Measurements from ENCODE around the gene PDE8B. TPM values are rescaled to one million over a fixed set of nuclear protein-coding genes. Genes with fewer than 3 reads are reported as not detected.

Gene PDE8B
- total RNA-seq, 3 donors from 2014 or later = 4.9 to 57.1 (median 8.6) TPM

DNA sequence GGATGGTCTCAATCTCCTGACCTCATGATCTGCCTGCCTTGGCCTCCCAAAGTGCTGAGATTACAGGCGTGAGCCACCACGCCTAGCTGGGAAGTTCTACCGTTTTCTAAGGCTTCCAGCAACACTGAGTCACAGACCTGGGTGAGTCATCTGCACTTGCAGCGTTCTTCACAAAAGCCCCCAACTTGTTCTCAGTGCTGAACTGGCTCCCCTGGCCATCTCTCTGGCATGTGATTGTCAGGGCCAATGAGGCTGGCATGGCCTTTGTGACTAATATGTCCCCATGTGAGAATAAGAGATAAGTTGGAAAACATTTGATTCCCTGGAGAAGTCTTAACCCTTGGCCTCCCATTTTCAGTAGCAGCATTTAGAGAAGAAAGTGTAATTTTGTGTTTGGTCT lies 157.3 kb downstream of the PDE8B start:
- DNase-seq (ENCODE audit: low spot score in 2 of 2) = no peak
- no peak overlapping the region for H3K4me3 ChIP-seq
- H3K27ac ChIP-seq = no peak overlapping the region
- TF ChIP-seq POLR2AphosphoS5 (IDR thresholded peaks at IDR 0.05) (no peak), POLR2A (IDR thresholded peaks at IDR 0.05) (no peak)
- TF ChIP-seq, protein P1, sequence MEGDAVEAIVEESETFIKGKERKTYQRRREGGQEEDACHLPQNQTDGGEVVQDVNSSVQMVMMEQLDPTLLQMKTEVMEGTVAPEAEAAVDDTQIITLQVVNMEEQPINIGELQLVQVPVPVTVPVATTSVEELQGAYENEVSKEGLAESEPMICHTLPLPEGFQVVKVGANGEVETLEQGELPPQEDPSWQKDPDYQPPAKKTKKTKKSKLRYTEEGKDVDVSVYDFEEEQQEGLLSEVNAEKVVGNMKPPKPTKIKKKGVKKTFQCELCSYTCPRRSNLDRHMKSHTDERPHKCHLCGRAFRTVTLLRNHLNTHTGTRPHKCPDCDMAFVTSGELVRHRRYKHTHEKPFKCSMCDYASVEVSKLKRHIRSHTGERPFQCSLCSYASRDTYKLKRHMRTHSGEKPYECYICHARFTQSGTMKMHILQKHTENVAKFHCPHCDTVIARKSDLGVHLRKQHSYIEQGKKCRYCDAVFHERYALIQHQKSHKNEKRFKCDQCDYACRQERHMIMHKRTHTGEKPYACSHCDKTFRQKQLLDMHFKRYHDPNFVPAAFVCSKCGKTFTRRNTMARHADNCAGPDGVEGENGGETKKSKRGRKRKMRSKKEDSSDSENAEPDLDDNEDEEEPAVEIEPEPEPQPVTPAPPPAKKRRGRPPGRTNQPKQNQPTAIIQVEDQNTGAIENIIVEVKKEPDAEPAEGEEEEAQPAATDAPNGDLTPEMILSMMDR (IDR thresholded peaks at IDR 0.05) = no peak
- no peaks in the 10 kb centered on the region for H3K4me1 ChIP-seq
- no peaks in the 10 kb centered on the region for H3K27me3 ChIP-seq
- H3K9me3 ChIP-seq = no peaks in the 10 kb centered on the region
- intact Hi-C loops (cut with DNase I; ENCODE audit: low total_unique reads) = loop anchor here (2.0 kb wide), 1 partner anchor 65 kb away; no protein-coding TSS in a partner anchor
- H3K36me3 ChIP-seq = no peaks in the 10 kb centered on the region

DNA sequence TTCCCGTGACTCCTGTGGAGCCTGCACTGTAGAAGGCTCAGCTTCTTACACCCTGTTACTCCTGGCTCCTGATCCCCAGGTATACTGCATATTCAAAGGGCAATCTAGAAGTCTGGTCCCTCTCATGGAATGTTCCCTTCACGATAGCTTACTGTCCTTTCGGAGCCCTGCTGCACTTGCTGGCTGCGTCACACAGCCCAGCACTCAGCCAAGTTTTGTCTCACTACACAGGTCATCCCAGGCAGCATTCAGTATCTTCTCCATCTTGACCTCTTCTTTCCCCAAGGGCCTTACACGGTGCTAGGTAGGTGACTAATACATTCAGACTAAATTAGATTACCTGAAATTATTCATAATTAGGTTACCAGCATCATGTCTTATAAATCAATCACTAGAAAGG lies 157.9 kb downstream of the PDE8B start:
- no peaks in the 10 kb centered on the region for H3K4me1 ChIP-seq
- no peak overlapping the region for H3K4me3 ChIP-seq
- H3K27me3 ChIP-seq = no peaks in the 10 kb centered on the region
- no peaks in the 10 kb centered on the region for H3K9me3 ChIP-seq
- DNase-seq (ENCODE audit: low spot score in 2 of 2) = no peak
- intact Hi-C loops (cut with DNase I; ENCODE audit: low total_unique reads) = no loop called here
- no peak for TF ChIP-seq POLR2A (IDR thresholded peaks at IDR 0.05)
- no peak for TF ChIP-seq POLR2AphosphoS5 (IDR thresholded peaks at IDR 0.05)
- TF ChIP-seq, protein P1 (IDR thresholded peaks at IDR 0.05) = no peak
- H3K36me3 ChIP-seq = no peaks in the 10 kb centered on the region
- H3K27ac ChIP-seq = no peak overlapping the region

DNA sequence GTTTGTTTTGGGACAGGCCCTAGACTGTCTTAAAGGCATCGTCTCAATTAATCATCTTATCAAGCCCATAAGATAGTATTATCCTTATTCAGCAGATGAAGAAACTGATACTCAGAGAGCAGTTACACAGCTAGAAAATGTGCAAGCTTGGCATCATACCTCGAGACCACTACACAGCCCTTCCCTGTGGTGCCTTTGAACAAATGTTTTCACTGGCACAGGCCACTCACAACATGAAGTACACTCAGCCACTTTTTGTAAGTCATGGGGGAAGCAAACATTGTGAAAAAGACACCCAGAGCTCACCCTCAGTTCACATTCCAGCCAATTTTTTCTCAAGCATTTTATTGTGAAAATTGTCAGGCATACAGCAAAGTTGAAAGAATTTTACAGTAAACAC lies 159.1 kb downstream of the PDE8B start:
- H3K27ac ChIP-seq = no peak overlapping the region
- no peak overlapping the region for H3K4me3 ChIP-seq
- no peaks in the 10 kb centered on the region for H3K9me3 ChIP-seq
- intact Hi-C loops (cut with DNase I; ENCODE audit: low total_unique reads) = no loop called here
- H3K27me3 ChIP-seq = no peaks in the 10 kb centered on the region
- TF ChIP-seq, protein P1 (IDR thresholded peaks at IDR 0.05) = no peak
- no peak for TF ChIP-seq POLR2AphosphoS5 (IDR thresholded peaks at IDR 0.05)
- no peak for TF ChIP-seq POLR2A (IDR thresholded peaks at IDR 0.05)
- H3K36me3 ChIP-seq = no peaks in the 10 kb centered on the region
- no peaks in the 10 kb centered on the region for H3K4me1 ChIP-seq
- no peak for DNase-seq (ENCODE audit: low spot score in 2 of 2)

DNA sequence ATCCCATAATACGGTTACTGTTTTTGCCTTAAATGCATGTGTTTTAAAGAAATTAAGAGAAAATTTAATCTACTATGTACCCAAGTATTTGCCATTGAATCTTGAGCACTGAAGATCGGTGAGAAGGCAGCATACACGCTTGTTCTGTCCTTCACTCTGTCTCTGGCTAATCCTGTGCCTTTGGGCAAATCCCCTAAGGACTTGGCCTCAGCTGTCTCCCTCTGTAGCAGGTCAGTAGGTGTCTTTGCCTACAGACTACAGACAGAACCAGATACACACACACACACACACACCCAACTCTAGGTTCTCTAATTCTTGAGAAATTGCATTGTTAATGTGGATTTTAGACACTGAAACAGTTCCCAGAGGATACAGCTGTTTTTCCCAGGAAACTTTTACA lies 164.2 kb downstream of the PDE8B start:
- Histone ChIP-seq H3K27me3 (no peaks in the 10 kb centered on the region), H3K4me1 (no peaks in the 10 kb centered on the region), H3K36me3 (no peaks in the 10 kb centered on the region), H3K9me3 (no peaks in the 10 kb centered on the region), H3K4me3 (no peak overlapping the region), H3K27ac (no peak overlapping the region)
- TF ChIP-seq, protein P1 (IDR thresholded peaks at IDR 0.05) = no peak
- TF ChIP-seq POLR2AphosphoS5 (IDR thresholded peaks at IDR 0.05) (no peak), POLR2A (IDR thresholded peaks at IDR 0.05) (no peak)
- intact Hi-C loops (cut with DNase I; ENCODE audit: low total_unique reads) = no loop called here
- DNase-seq (ENCODE audit: low spot score in 2 of 2) = no peak

DNA sequence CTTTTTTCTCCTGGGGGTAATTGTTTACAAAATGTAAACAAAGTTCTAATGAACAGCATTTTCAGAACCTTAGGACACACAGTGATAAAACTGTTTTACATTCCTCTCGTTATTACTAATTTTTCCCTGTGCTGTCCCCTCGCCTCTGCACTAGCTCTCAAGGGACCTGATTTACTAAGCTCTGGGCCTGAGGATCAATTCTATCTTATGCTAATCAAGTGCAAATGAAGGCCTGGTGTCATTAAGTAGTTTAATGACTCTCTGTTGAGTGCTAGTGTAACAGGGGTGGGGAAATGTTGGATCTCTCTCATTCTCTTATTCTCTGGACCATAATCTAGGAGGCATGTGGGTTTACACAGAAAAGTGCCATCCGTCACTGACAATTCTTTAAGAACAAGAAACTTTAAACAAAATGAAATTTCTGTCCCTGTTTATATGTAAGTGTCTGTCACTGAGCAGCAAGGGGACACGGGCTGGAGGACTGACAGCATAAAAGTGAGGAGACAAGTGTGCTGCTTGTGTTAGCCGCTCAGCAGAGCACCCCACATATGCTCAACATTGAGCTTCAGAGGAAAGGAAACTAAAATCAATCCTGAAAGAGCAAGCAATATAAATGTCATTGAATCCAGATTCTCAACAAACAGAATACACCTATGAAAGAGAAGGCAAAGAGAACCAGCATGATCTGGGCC lies 166.3 kb downstream of the PDE8B start:
- intact Hi-C loops (cut with DNase I; ENCODE audit: low total_unique reads) = no loop called here
- no peak overlapping the region for H3K27ac ChIP-seq
- no peak overlapping the region for H3K4me3 ChIP-seq
- H3K4me1 ChIP-seq = no peaks in the 10 kb centered on the region
- TF ChIP-seq POLR2AphosphoS5 (IDR thresholded peaks at IDR 0.05) (no peak), POLR2A (IDR thresholded peaks at IDR 0.05) (no peak)
- TF ChIP-seq, protein P1 (IDR thresholded peaks at IDR 0.05) = no peak
- no peaks in the 10 kb centered on the region for H3K9me3 ChIP-seq
- H3K27me3 ChIP-seq = no peaks in the 10 kb centered on the region
- no peaks in the 10 kb centered on the region for H3K36me3 ChIP-seq
- DNase-seq (ENCODE audit: low spot score in 2 of 2) = no peak
